HCT116 (cell line): ENCODE results near the gene ELP5. TPM values are rescaled to one million over a fixed set of nuclear protein-coding genes. Genes with fewer than 3 reads are reported as not detected.

ENCODE experiments used
- ATAC-seq: fragments of 200-7000 bp; cut with Tn5 transposase; 2 replicates; pipeline ENCODE4 v1.9.1; 2020; ENCODE audit warnings: mild to moderate bottlenecking, moderate library complexity
- BruUV-seq: library from RNA; stranded (reverse); fragments of 400-500 nt; replicated peaks from 2 replicates; lab custom pipeline; 2021; lab: Mats Ljungman, UMichigan
- CTCF ChIA-PET: fragments of 300-600 bp; sonication (Branson Sonifier 250); formaldehyde crosslinking; loops from one replicate; lab custom pipeline; 2021; ENCODE audit warnings: antibody characterized with exemption; lab: Charles Lee
- POLR2A ChIA-PET: fragments of 300-600, 350-600 bp; sonication (Branson Sonifier 250); formaldehyde crosslinking; loops from one replicate; lab custom pipeline; 2021; ENCODE audit warnings: antibody characterized with exemption; lab: Charles Lee
- RAD21 ChIA-PET, 2 experiments: fragments of 300-600 bp; sonication (Branson Sonifier 250); formaldehyde crosslinking; loops; one replicate each; lab custom pipeline; 2023; ENCODE audit warnings: low total read pairs in 2 of 2; ENCODE audit not compliant: uncharacterized antibody in 2 of 2, unreplicated experiment in 2 of 2, low non-redundant PET in 1 of 2; lab: Charles Lee
- DNase-seq: peaks from one replicate; pipeline ENCODE4 v3.0.0-alpha.2; 2010; ENCODE audit warnings: low read depth, low spot score
- H2AFZ ChIP-seq: fragments of 200-600 bp; shearing (Covaris generic), sonication (generic); 2 replicates; pipeline ENCODE4 v1.6.1; 2017; ENCODE audit warnings: low read depth, mixed run types, mixed read lengths, antibody characterized with exemption, low read length; ENCODE audit not compliant: poor library complexity, severe bottlenecking
- H3K27ac ChIP-seq: 2 replicates; pipeline ENCODE4 v1.5.1; 2012; ENCODE audit warnings: low read depth, low read length
- H3K27me3 ChIP-seq: fragments of 200-600 bp; sonication (generic); 2 replicates; pipeline ENCODE4 v1.6.1; 2016; ENCODE audit warnings: mixed run types, low read length, mixed read lengths; ENCODE audit not compliant: insufficient read depth
- H3K36me3 ChIP-seq, 2 experiments: fragments of 200-500 bp in 1 of 2; fragments of 200-600 bp in 1 of 2; sonication (Bioruptor generic) in 1 of 2; sonication (generic) in 1 of 2; 2 replicates each; pipeline versions ENCODE4 v1.5.1 to v1.6.1; 2014 to 2016; ENCODE audit warnings: low read length in 2 of 2, inconsistent platforms in 1 of 2, mixed read lengths in 1 of 2, mixed run types in 1 of 2; ENCODE audit not compliant: insufficient read depth in 2 of 2, control insufficient read depth in 1 of 2
- H3K4me1 ChIP-seq, 2 experiments: fragments of 200-600 bp in 1 of 2; sonication (generic) in 1 of 2; 2 replicates each; pipeline versions ENCODE4 v1.5.1 to v1.6.1; 2012 to 2017; ENCODE audit warnings: low read length in 2 of 2, inconsistent platforms in 1 of 2, mild to moderate bottlenecking in 1 of 2, mixed read lengths in 1 of 2, mixed run types in 1 of 2, moderate library complexity in 1 of 2; ENCODE audit not compliant: insufficient read depth in 2 of 2, control insufficient read depth in 1 of 2
- H3K4me2 ChIP-seq: fragments of 200-600 bp; sonication (generic); 2 replicates; pipeline ENCODE4 v1.6.1; 2017; ENCODE audit warnings: mixed run types, low read length, mixed read lengths
- H3K4me3 ChIP-seq, 2 experiments: fragments of 200-600 bp in 1 of 2; sonication (generic) in 1 of 2; replicated peaks in 1 of 2; 2 replicates each; pipeline ENCODE4 v1.5.1; 2011 to 2016; ENCODE audit warnings: low read length in 2 of 2, control low read depth in 1 of 2, low read depth in 1 of 2, mild to moderate bottlenecking in 1 of 2, mixed read lengths in 1 of 2, mixed run types in 1 of 2
- H3K79me2 ChIP-seq: fragments of 200-600 bp; sonication (generic); 2 replicates; pipeline ENCODE4 v1.6.1; 2017; ENCODE audit warnings: mild to moderate bottlenecking, mixed run types, low read length, moderate library complexity, mixed read lengths; ENCODE audit not compliant: insufficient read depth
- H3K9ac ChIP-seq: fragments of 200-600 bp; sonication (generic); 2 replicates; pipeline ENCODE4 v1.6.1; 2016; ENCODE audit warnings: low read length, mixed read lengths
- H3K9me2 ChIP-seq: fragments of 200-600 bp; sonication (generic), shearing (Covaris generic); 2 replicates; pipeline ENCODE4 v1.6.1; 2017; ENCODE audit warnings: mixed run types, mild to moderate bottlenecking, moderate library complexity; ENCODE audit not compliant: insufficient read depth
- H3K9me3 ChIP-seq, 2 experiments: fragments of 200-500 bp in 1 of 2; fragments of 200-600 bp in 1 of 2; sonication (Bioruptor generic) in 1 of 2; sonication (generic) in 1 of 2; 2 replicates each; pipeline ENCODE4 v1.6.1; 2014 to 2017; ENCODE audit warnings: low read length in 2 of 2, mixed read lengths in 2 of 2, inconsistent platforms in 1 of 2, low read depth in 1 of 2, mild to moderate bottlenecking in 1 of 2, mixed run types in 1 of 2, moderate library complexity in 1 of 2; ENCODE audit not compliant: control insufficient read depth in 1 of 2, insufficient read depth in 1 of 2
- H4K20me1 ChIP-seq: fragments of 200-600 bp; sonication (generic), shearing (Covaris generic); 2 replicates; pipeline ENCODE4 v1.6.1; 2017; ENCODE audit warnings: mixed run types, mild to moderate bottlenecking, moderate library complexity; ENCODE audit not compliant: insufficient read depth
- CTCF ChIP-seq, 3 experiments: fragments of 200-600 bp in 1 of 3; sonication (generic) in 1 of 3; IDR thresholded peaks in 2 of 3; conservative IDR thresholded peaks in 1 of 3; 2 replicates each; pipeline ENCODE4 v1.5.1; 2012 to 2017; ENCODE audit warnings: low read depth in 2 of 3, low read length in 2 of 3, antibody characterized with exemption in 1 of 3, borderline replicate concordance in 1 of 3, control low read depth in 1 of 3, mild to moderate bottlenecking in 1 of 3, mixed read lengths in 1 of 3, mixed run types in 1 of 3, moderate library complexity in 1 of 3; ENCODE audit not compliant: insufficient read depth in 1 of 3
- POLR2AphosphoS5 ChIP-seq: IDR thresholded peaks from 2 replicates; pipeline ENCODE4 v1.6.1; 2011; ENCODE audit warnings: mild to moderate bottlenecking, low read depth, low read length, moderate library complexity
- SRF ChIP-seq: IDR thresholded peaks from 2 replicates; pipeline ENCODE4 v1.6.1; 2012; ENCODE audit warnings: low read depth
- intact Hi-C: fragments of 100-400 bp; cut with micrococcal nuclease; formaldehyde crosslinking; loops from 2 replicates; pipeline ENCODE4 v1.10.0; 2022
- total RNA-seq: library from RNA; stranded (reverse); gene quantifications from one replicate; pipeline ENCODE4 v1.2.1, GENCODE V29; 2021; ENCODE audit not compliant: unreplicated experiment

The ELP5 gene
- total RNA-seq, 1 experiment from 2014 or later, result 81.7 TPM

- Histone ChIP-seq H3K27me3 (no peaks in the 10 kb centered on the region), H3K4me2 (peak overlapping the region; percentile 83; the same call in 1 of the 2 replicates), H2AFZ (no peak overlapping the region), H3K4me3 (no peak overlapping the region), H3K4me1 (peaks cover 38 to 67% of the 10 kb centered on the region in 2 experiments), H3K9me2 (no peaks in the 10 kb centered on the region), H3K9ac (no peak overlapping the region), H3K27ac (peak overlapping the region; percentile 92), H3K9me3 (no peaks in the 10 kb centered on the region), H3K79me2 (peaks cover 80% of the 10 kb centered on the region), H3K36me3 (peaks cover 24 to 32% of the 10 kb centered on the region in 2 experiments), H4K20me1 (peaks cover 4% of the 10 kb centered on the region; the same call in 1 of the 2 replicates)
- ATAC-seq, result no peak
- CTCF ChIA-PET, result interaction anchor here (1.8 kb wide), 1 partner anchor 15 kb away, joined by 5 read pairs; no protein-coding TSS in a partner anchor
- DNase-seq, result no peak
- POLR2A ChIA-PET, result interaction anchor here (0.7 to 2.6 kb wide), 2 partner anchors 16 to 73 kb away, joined by 3 to 19 read pairs; partner anchors contain the start of genes ACADVL and DLG4
- BruUV-seq, result no TSS peak
- intact Hi-C loops, result no loop called here
- RAD21 ChIA-PET, result interaction anchor here in 1 of 2 experiments (1.1 kb wide), 1 partner anchor 15 kb away, joined by 3 read pairs; no protein-coding TSS in a partner anchor
- peak; percentile 26; the same call in 1 of the 2 replicates for TF ChIP-seq POLR2AphosphoS5
- TF ChIP-seq SRF, result no peak
Measured at GRCh38 chr17:7235693-7236665, 16.0 kb upstream of the ELP5 start.

GRCh38 chr17:7236808-7237207, 15.2 kb upstream of the ELP5 start:
- Histone ChIP-seq H3K27me3 (no peaks in the 10 kb centered on the region), H3K27ac (peak overlapping the region; percentile 92), H3K9me3 (no peaks in the 10 kb centered on the region), H2AFZ (no peak overlapping the region), H3K36me3 (peaks cover 24 to 32% of the 10 kb centered on the region in 2 experiments), H3K4me3 (0 out of 4 replicates have a peak overlapping the region, but pooled peaks of 1 of the 2 experiments have one; percentile 97), H3K9ac (peak overlapping the region; percentile 100), H3K4me2 (peak overlapping the region; percentile 82), H3K4me1 (peaks cover 44 to 67% of the 10 kb centered on the region in 2 experiments), H3K9me2 (no peaks in the 10 kb centered on the region), H4K20me1 (peaks cover 4% of the 10 kb centered on the region; the same call in 1 of the 2 replicates), H3K79me2 (peaks cover 80% of the 10 kb centered on the region)
- DNase-seq, result no peak
- BruUV-seq, result no TSS peak
- ChIA-PET RAD21 (interaction anchor here in 1 of 2 experiments (1.1 kb wide), 1 partner anchor 16 kb away, joined by 3 read pairs; no protein-coding TSS in a partner anchor), POLR2A (interaction anchor here (0.7 to 2.6 kb wide), 3 partner anchors 17 to 72 kb away, joined by 3 to 19 read pairs (median 7); partner anchors contain the start of genes ACADVL and DLG4), CTCF (interaction anchor here (1.8 kb wide), 1 partner anchor 16 kb away, joined by 5 read pairs; no protein-coding TSS in a partner anchor)
- no peak for TF ChIP-seq CTCF (IDR thresholded peaks at IDR 0.05 in 2 of 3, conservative IDR thresholded peaks at IDR 0.05 in 1 of 3; ENCODE audit: borderline replicate concordance in 1 of 3, insufficient read depth in 1 of 3, low read depth in 2 of 3, low read length in 2 of 3)
- intact Hi-C loops, result no loop called here
- no peak for ATAC-seq
